Neural cell (in vitro differentiated cells): ENCODE results near the gene DCAF7.

ENCODE experiments used
- EP300 ChIP-seq: fragments of 450-650 bp; conservative IDR thresholded peaks from 2 replicates; pipeline ENCODE4 v1.6.1; 2014; ENCODE audit warnings: antibody characterized with exemption, mild to moderate bottlenecking, moderate library complexity; ENCODE audit not compliant: poor library complexity, severe bottlenecking
- EZH2 ChIP-seq: fragments of 200-600, 300-800 bp; shearing (Covaris generic), sonication (generic); IDR thresholded peaks from 2 replicates; pipeline ENCODE4 v1.6.1; 2014; ENCODE audit warnings: antibody characterized with exemption, low read length, borderline replicate concordance, mild to moderate bottlenecking; ENCODE audit not compliant: insufficient read depth, poor library complexity, severe bottlenecking
- MXI1 ChIP-seq: fragments of 450-650 bp; conservative IDR thresholded peaks from 2 replicates; pipeline ENCODE4 v1.6.1; 2014; ENCODE audit warnings: antibody characterized with exemption, mild to moderate bottlenecking; ENCODE audit not compliant: poor library complexity, severe bottlenecking
- POLR2AphosphoS5 ChIP-seq: IDR thresholded peaks from 2 replicates; pipeline ENCODE4 v1.6.1; 2012
- RAD21 ChIP-seq: fragments of 450-650 bp; conservative IDR thresholded peaks from 2 replicates; pipeline ENCODE4 v1.6.1; 2014; ENCODE audit warnings: antibody characterized with exemption, mild to moderate bottlenecking, moderate library complexity
- SMC3 ChIP-seq: fragments of 450-650 bp; conservative IDR thresholded peaks from 2 replicates; pipeline ENCODE4 v1.6.1; 2014; ENCODE audit warnings: antibody characterized with exemption, mild to moderate bottlenecking, moderate library complexity; ENCODE audit not compliant: poor library complexity
- TAF1 ChIP-seq: IDR thresholded peaks from 2 replicates; pipeline ENCODE4 v1.6.1; 2012; ENCODE audit warnings: low read depth
- TF ChIP-seq, protein P1 (sequence below): fragments of 450-650 bp; IDR thresholded peaks from 2 replicates; pipeline ENCODE4 v1.5.1; 2014; ENCODE audit warnings: antibody characterized with exemption, mild to moderate bottlenecking, moderate library complexity; ENCODE audit not compliant: poor library complexity, severe bottlenecking
- TF ChIP-seq, protein P2 (sequence below): IDR thresholded peaks from 2 replicates; pipeline ENCODE4 v1.6.1; 2012; ENCODE audit warnings: borderline replicate concordance

DNA sequence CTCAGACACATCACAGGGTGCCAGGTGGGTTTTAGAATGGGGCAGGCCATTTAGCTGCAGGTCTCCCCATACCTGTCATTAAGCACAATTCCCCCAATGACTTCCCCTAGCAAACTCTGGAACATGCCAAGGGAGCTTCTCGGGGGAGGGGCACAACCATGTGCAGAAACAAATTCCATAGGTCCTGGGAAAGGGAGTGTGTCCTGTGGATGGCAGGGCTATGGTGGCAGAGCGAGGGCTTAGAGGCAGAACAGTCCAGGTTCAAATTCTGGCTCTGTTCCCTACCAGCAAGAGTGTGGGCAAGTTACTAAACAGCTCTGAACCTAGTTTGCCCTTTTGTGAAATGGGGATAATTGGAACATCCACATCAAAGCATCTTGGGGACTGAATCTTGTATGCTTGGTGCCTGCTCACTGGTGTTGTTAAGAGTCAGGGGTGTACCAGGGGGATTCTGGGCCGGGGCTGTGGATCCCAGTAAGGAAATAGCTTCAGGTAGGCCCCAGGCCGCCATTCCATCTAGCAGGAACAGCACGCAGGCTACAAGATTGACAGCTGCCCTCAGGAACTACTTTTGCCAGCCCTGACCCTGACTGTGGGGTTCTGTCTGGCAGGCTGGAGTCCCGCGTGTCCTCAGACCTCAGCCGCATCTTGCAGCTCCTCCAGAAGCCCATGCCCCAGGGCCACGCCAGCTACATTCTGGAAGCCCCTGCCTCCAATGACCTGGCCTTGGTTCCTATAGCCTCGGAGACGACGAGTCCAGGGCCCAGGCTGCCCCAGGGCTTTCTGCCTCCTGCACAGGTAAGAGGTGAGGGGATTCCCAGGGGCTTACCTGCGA, 5.6 kb upstream of the DCAF7 start:
- TF ChIP-seq, protein P1, sequence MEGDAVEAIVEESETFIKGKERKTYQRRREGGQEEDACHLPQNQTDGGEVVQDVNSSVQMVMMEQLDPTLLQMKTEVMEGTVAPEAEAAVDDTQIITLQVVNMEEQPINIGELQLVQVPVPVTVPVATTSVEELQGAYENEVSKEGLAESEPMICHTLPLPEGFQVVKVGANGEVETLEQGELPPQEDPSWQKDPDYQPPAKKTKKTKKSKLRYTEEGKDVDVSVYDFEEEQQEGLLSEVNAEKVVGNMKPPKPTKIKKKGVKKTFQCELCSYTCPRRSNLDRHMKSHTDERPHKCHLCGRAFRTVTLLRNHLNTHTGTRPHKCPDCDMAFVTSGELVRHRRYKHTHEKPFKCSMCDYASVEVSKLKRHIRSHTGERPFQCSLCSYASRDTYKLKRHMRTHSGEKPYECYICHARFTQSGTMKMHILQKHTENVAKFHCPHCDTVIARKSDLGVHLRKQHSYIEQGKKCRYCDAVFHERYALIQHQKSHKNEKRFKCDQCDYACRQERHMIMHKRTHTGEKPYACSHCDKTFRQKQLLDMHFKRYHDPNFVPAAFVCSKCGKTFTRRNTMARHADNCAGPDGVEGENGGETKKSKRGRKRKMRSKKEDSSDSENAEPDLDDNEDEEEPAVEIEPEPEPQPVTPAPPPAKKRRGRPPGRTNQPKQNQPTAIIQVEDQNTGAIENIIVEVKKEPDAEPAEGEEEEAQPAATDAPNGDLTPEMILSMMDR = no peak
- TF ChIP-seq EZH2 (no peak), TAF1 (no peak), EP300 (no peak), SMC3 (no peak), POLR2AphosphoS5 (no peak), RAD21 (no peak), MXI1 (no peak)
- TF ChIP-seq, protein P2, sequence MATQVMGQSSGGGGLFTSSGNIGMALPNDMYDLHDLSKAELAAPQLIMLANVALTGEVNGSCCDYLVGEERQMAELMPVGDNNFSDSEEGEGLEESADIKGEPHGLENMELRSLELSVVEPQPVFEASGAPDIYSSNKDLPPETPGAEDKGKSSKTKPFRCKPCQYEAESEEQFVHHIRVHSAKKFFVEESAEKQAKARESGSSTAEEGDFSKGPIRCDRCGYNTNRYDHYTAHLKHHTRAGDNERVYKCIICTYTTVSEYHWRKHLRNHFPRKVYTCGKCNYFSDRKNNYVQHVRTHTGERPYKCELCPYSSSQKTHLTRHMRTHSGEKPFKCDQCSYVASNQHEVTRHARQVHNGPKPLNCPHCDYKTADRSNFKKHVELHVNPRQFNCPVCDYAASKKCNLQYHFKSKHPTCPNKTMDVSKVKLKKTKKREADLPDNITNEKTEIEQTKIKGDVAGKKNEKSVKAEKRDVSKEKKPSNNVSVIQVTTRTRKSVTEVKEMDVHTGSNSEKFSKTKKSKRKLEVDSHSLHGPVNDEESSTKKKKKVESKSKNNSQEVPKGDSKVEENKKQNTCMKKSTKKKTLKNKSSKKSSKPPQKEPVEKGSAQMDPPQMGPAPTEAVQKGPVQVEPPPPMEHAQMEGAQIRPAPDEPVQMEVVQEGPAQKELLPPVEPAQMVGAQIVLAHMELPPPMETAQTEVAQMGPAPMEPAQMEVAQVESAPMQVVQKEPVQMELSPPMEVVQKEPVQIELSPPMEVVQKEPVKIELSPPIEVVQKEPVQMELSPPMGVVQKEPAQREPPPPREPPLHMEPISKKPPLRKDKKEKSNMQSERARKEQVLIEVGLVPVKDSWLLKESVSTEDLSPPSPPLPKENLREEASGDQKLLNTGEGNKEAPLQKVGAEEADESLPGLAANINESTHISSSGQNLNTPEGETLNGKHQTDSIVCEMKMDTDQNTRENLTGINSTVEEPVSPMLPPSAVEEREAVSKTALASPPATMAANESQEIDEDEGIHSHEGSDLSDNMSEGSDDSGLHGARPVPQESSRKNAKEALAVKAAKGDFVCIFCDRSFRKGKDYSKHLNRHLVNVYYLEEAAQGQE = no peak
